HepG2 (cell line): ENCODE measurements around the gene PROCR. TPM values are rescaled to one million over a fixed set of nuclear protein-coding genes. Genes with fewer than 3 reads are reported as not detected.
A peak's percentile ranks its signal among the peaks of the same experiment; 100 is the strongest.

Experiments
- ATAC-seq: fragments of 200-7000 bp; cut with Tn5 transposase; 3 replicates; pipeline ENCODE4 v1.9.1; 2020; ENCODE audit warnings: mild to moderate bottlenecking, moderate library complexity
- BruUV-seq: library from RNA; stranded (reverse); fragments of 400-500 nt; replicated peaks from 2 replicates; lab custom pipeline; 2021; lab: Mats Ljungman, UMichigan
- CTCF ChIA-PET: fragments of 300-600 bp; formaldehyde crosslinking; extraction: SDS; loops from one replicate; lab custom pipeline; 2021; ENCODE audit warnings: low total read pairs, inconsistent platforms, low intra/inter-chr PET ratio; lab: Yijun Ruan, JAX
- POLR2A ChIA-PET: fragments of 350-600 bp; sonication (Branson Sonifier 250); formaldehyde crosslinking; loops from one replicate; lab custom pipeline; 2020; ENCODE audit warnings: antibody characterized with exemption, inconsistent platforms; lab: Yijun Ruan, JAX
- DNase-seq: peaks from one replicate; pipeline ENCODE4 v3.0.0-alpha.2; 2015; ENCODE audit warnings: low spot score
- FAIRE-seq: peaks from 3 replicates; lab custom pipeline; 2011; peaks lifted over from hg19 to GRCh38; lab: Jason Lieb, UNC
- H2AFZ ChIP-seq: one replicate; pipeline ENCODE4 v1.6.1; 2011; ENCODE audit warnings: low read length, inconsistent platforms
- H3K27ac ChIP-seq: fragments of 300-600 bp; 3 replicates; pipeline ENCODE4 v1.8.0; 2011; ENCODE audit warnings: mixed run types, mild to moderate bottlenecking, mixed read lengths, low read length, inconsistent platforms; ENCODE audit not compliant: insufficient read depth; ENCODE audit errors: extremely low read length
- H3K27me3 ChIP-seq, 2 experiments: fragments of 200-600 bp in 1 of 2; 2 replicates in 1 of 2; 3 replicates in 1 of 2; pipeline versions ENCODE4 v1.6.0 to v1.8.0; 2011; ENCODE audit warnings: low read length in 2 of 2, mild to moderate bottlenecking in 2 of 2, moderate library complexity in 2 of 2, inconsistent platforms in 1 of 2; ENCODE audit not compliant: insufficient read depth in 2 of 2, control insufficient read depth in 1 of 2
- H3K36me3 ChIP-seq, 2 experiments: fragments of 200-600 bp in 1 of 2; replicated peaks in 1 of 2; 2 replicates in 1 of 2; 3 replicates in 1 of 2; pipeline versions ENCODE4 v1.5.1 to v1.8.0; 2011; ENCODE audit warnings: low read length in 2 of 2, inconsistent platforms in 1 of 2; ENCODE audit not compliant: insufficient read depth in 2 of 2, control insufficient read depth in 1 of 2
- H3K4me1 ChIP-seq: 2 replicates; pipeline ENCODE4 v1.5.1; 2012; ENCODE audit warnings: low read length, inconsistent platforms; ENCODE audit not compliant: insufficient read depth
- H3K4me2 ChIP-seq: 2 replicates; pipeline ENCODE4 v1.6.0; 2011; ENCODE audit warnings: low read depth, low read length, inconsistent platforms
- H3K4me3 ChIP-seq, 3 experiments: fragments of 200-600 bp in 1 of 3; sonication (generic), shearing (Covaris generic) in 1 of 3; replicated peaks in 1 of 3; 2 replicates each; pipeline ENCODE4 v1.5.1; 2011 to 2016; ENCODE audit warnings: low read length in 3 of 3, inconsistent platforms in 2 of 3, low read depth in 2 of 3, mild to moderate bottlenecking in 2 of 3, control low read depth in 1 of 3, mixed read lengths in 1 of 3; ENCODE audit not compliant: insufficient read depth in 1 of 3
- H3K79me2 ChIP-seq: one replicate; pipeline ENCODE4 v1.6.1; 2011; ENCODE audit warnings: low read length, inconsistent platforms; ENCODE audit not compliant: insufficient read depth
- H3K9ac ChIP-seq: 2 replicates; pipeline ENCODE4 v1.6.0; 2011; ENCODE audit warnings: mild to moderate bottlenecking, low read depth, low read length, inconsistent platforms; ENCODE audit not compliant: insufficient read depth
- H3K9me3 ChIP-seq: 2 replicates; pipeline ENCODE4 v1.5.1; 2012; ENCODE audit warnings: mild to moderate bottlenecking, low read length
- H4K20me1 ChIP-seq: 2 replicates; pipeline ENCODE4 v1.6.0; 2011; ENCODE audit warnings: inconsistent platforms, mild to moderate bottlenecking, low read length, moderate library complexity; ENCODE audit not compliant: insufficient read depth
- ARNT2 ChIP-seq: sonication (generic); formaldehyde crosslinking; IDR thresholded peaks from 2 replicates; pipeline ENCODE4 v1.8.0; 2022; ENCODE audit warnings: mild to moderate bottlenecking, low read depth, missing genetic modification reagents, moderate library complexity
- ASH2L ChIP-seq: fragments of 300-600, 200-600 bp; sonication (generic); IDR thresholded peaks from 2 replicates; pipeline ENCODE4 v1.7.0; 2017; ENCODE audit warnings: low read depth, mild to moderate bottlenecking, moderate library complexity, mixed read lengths, low read length; ENCODE audit not compliant: insufficient read length
- CAMTA2 ChIP-seq: sonication (generic); formaldehyde crosslinking; IDR thresholded peaks from 2 replicates; pipeline ENCODE4 v1.4.0; 2020; ENCODE audit warnings: mild to moderate bottlenecking, missing genetic modification reagents, borderline replicate concordance
- GABPB1 ChIP-seq: IDR thresholded peaks from 2 replicates; pipeline ENCODE4 v1.6.1; 2016; ENCODE audit warnings: mild to moderate bottlenecking, missing genetic modification reagents, moderate library complexity, missing compliant biosample characterization
- HIVEP1 ChIP-seq: sonication (generic); formaldehyde crosslinking; IDR thresholded peaks from 2 replicates; pipeline ENCODE4 v1.4.0; 2020; ENCODE audit warnings: mild to moderate bottlenecking, missing genetic modification reagents
- MEIS2 ChIP-seq: sonication (generic); formaldehyde crosslinking; IDR thresholded peaks from 2 replicates; pipeline ENCODE4 v1.9.0; 2021; ENCODE audit warnings: mild to moderate bottlenecking, missing genetic modification reagents
- RNF2 ChIP-seq: fragments of 450-650 bp; conservative IDR thresholded peaks from 2 replicates; pipeline ENCODE4 v1.6.1; 2016; ENCODE audit warnings: low read depth
- SALL1 ChIP-seq: sonication (generic); formaldehyde crosslinking; IDR thresholded peaks from 2 replicates; pipeline ENCODE4 v1.8.0; 2022; ENCODE audit warnings: mild to moderate bottlenecking, missing genetic modification reagents
- ZBTB1 ChIP-seq: sonication (generic); formaldehyde crosslinking; IDR thresholded peaks from 2 replicates; pipeline ENCODE4 v1.4.0; 2020; ENCODE audit warnings: missing genetic modification reagents, borderline replicate concordance
- ZC3H13 ChIP-seq: sonication (generic); formaldehyde crosslinking; IDR thresholded peaks from 2 replicates; pipeline ENCODE4 v1.8.1; 2023; ENCODE audit warnings: mild to moderate bottlenecking, missing genetic modification reagents, moderate library complexity
- ZFX ChIP-seq: sonication (generic); formaldehyde crosslinking; IDR thresholded peaks from 2 replicates; pipeline ENCODE4 v1.4.0; 2020; ENCODE audit warnings: mild to moderate bottlenecking, low read depth, missing genetic modification reagents, moderate library complexity
- ZNF234 ChIP-seq: sonication (generic); formaldehyde crosslinking; conservative IDR thresholded peaks from 2 replicates; pipeline ENCODE4 v1.5.1; 2020; ENCODE audit warnings: mild to moderate bottlenecking, missing genetic modification reagents
- ZNF333 ChIP-seq: sonication (generic); formaldehyde crosslinking; IDR thresholded peaks from 2 replicates; pipeline ENCODE4 v1.4.0; 2020; ENCODE audit warnings: mild to moderate bottlenecking, missing genetic modification reagents, borderline replicate concordance
- ZNF407 ChIP-seq: sonication (generic); formaldehyde crosslinking; IDR thresholded peaks from one replicate; pipeline ENCODE4 v1.5.1; 2020; ENCODE audit warnings: mild to moderate bottlenecking, missing genetic modification reagents; ENCODE audit errors: not compliant biosample characterization
- ZNF678 ChIP-seq: sonication (generic); formaldehyde crosslinking; IDR thresholded peaks from 2 replicates; pipeline ENCODE4 v1.4.0; 2020; ENCODE audit warnings: mild to moderate bottlenecking, missing genetic modification reagents
- WGBS: methylation state at CpG from one replicate; pipeline ENCODE4 v1.1.6; 2017; ENCODE audit warnings: low lambda C conversion rate; 5-methylcytosine and 5-hydroxymethylcytosine counted together
- in situ Hi-C: cut with HindIII; loops from 2 replicates; pipeline ENCODE4 v1.10.0; 2017; ENCODE audit warnings: low pct_unique_long_range_greater_than_20kb; ENCODE audit not compliant: extremely low pct_ligation_motif_present
- intact Hi-C: fragments of 100-400 bp; cut with micrococcal nuclease; formaldehyde crosslinking; loops from one replicate; pipeline ENCODE4 v1.10.0; 2022; ENCODE audit not compliant: unreplicated experiment
- polyA plus RNA-seq, 8 experiments: library from polyadenylated mRNA; depleted of rRNA in 3 of 8; stranded (reverse) in 7 of 8; unstranded in 1 of 8; fragments of >200 nt; fragmentation: Illumina TruSeq in 4 of 8; extraction: Trizol in 4 of 8; gene quantifications; 2 replicates each; pipeline versions ENCODE4 v1.2.1 to v1.2.3, GENCODE V29; 2011 to 2016; ENCODE audit warnings: low read depth in 4 of 8, missing spikeins in 1 of 8, mixed read lengths in 1 of 8; ENCODE audit not compliant: insufficient read depth in 1 of 8
- total RNA-seq, 5 experiments: library from RNA; depleted of rRNA; stranded (reverse); fragments of >200 nt; fragmentation: Illumina TruSeq; extraction: Trizol; gene quantifications; 2 replicates each; pipeline ENCODE4 v1.2.3, GENCODE V29; 2016; ENCODE audit warnings: low read depth in 1 of 5

PROCR gene
- total and polyA plus RNA-seq, 2 of the 13 experiments (the other 11 are each of a cell fraction or from before 2014, with no cell fraction given), result 1.4 to 1.7 TPM

GRCh38 chr20:35166242-35166830 lies 5.5 kb upstream of the PROCR start:
- H3K27me3 ChIP-seq, result no peaks in the 10 kb centered on the region
- CTCF ChIA-PET, result no interaction called here
- TF ChIP-seq SALL1 (no peak), RNF2 (no peak), CAMTA2 (no peak), ZNF234 (no peak), HIVEP1 (CRISPR knock-in tag) (0 out of 2 replicates have a peak, but pooled peaks have one; percentile 29), ZNF333 (no peak), ZC3H13 (CRISPR knock-in tag) (no peak), ZFX (0 out of 2 replicates have a peak, but pooled peaks have one; percentile 16), ARNT2 (CRISPR knock-in tag) (no peak), GABPB1 (peak; percentile 19; the same call in 1 of the 2 replicates), MEIS2 (CRISPR knock-in tag) (no peak), ZNF678 (CRISPR knock-in tag) (no peak), ZNF407 (CRISPR knock-in tag) (no peak), ZBTB1 (no peak), ASH2L (no peak)

More at GRCh38 chr20:35166242-35166830, 5.5 kb upstream of the PROCR start:
- ATAC-seq (peak; percentile 71), DNase-seq (no peak), FAIRE-seq (no peak)
- BruUV-seq, result no TSS peak
- in situ Hi-C loops (no loop called here), intact Hi-C loops (no loop called here)
- POLR2A ChIA-PET, result interaction anchor here (1.6 to 2.4 kb wide), 2 partner anchors 9 to 20 kb away, joined by 5 to 11 read pairs; partner anchors contain the start of gene EDEM2
- H3K4me2 ChIP-seq, result no peak overlapping the region
- no peaks in the 10 kb centered on the region for H3K9me3 ChIP-seq
- H4K20me1 ChIP-seq, result no peaks in the 10 kb centered on the region
- no peaks in the 10 kb centered on the region for H3K36me3 ChIP-seq
- no peaks in the 10 kb centered on the region for H3K79me2 ChIP-seq
- no peak overlapping the region for H3K27ac ChIP-seq
- peaks cover 27% of the 10 kb centered on the region for H3K4me1 ChIP-seq
- no peak overlapping the region for H2AFZ ChIP-seq
- WGBS, result 36% methylated on average over 5 of the region's 5 CpGs
- H3K9ac ChIP-seq, result peak overlapping the region; percentile 7; the same call in 1 of the 2 replicates
- no peak overlapping the region for H3K4me3 ChIP-seq
